T47D (cell line): ENCODE measurements around the gene MCEMP1.

Source experiments
- DNase-seq, 2 experiments: peaks; one replicate each; pipeline versions ENCODE4 v3.0.0 to v3.0.0-alpha.2; 2011 to 2012; ENCODE audit warnings: low read depth in 1 of 2, low spot score in 1 of 2
- JUND ChIP-seq: IDR thresholded peaks from 2 replicates; pipeline ENCODE4 v1.6.1; 2012; ENCODE audit warnings: low read depth
- in situ Hi-C: cut with HindIII; loops from 2 replicates; pipeline ENCODE4 v1.10.0; 2016; ENCODE audit warnings: low sequenced_read_pairs, low pct_unique_long_range_greater_than_20kb

Gene MCEMP1

GRCh38 chr19:7645656-7646425 lies 31.0 kb upstream of the MCEMP1 start:
- in situ Hi-C loops: no loop called here
- no peak for DNase-seq
- no peak for TF ChIP-seq JUND

- DNase-seq: no peak
- in situ Hi-C loops: no loop called here
- no peak for TF ChIP-seq JUND
Observed at GRCh38 chr19:7646426-7646700, 30.5 kb upstream of the MCEMP1 start.

- DNase-seq: no peak
- in situ Hi-C loops: no loop called here
- TF ChIP-seq JUND: no peak
Observed at GRCh38 chr19:7647156-7647555, 29.7 kb upstream of the MCEMP1 start.

GRCh38 chr19:7648265-7649014 lies 28.4 kb upstream of the MCEMP1 start:
- no peak for TF ChIP-seq JUND
- no peak for DNase-seq
- in situ Hi-C loops: no loop called here

- TF ChIP-seq JUND: no peak
- no peak for DNase-seq
- in situ Hi-C loops: no loop called here
Observed at GRCh38 chr19:7650148-7650547, 26.7 kb upstream of the MCEMP1 start.

- no peak for TF ChIP-seq JUND
- in situ Hi-C loops: no loop called here
- DNase-seq: peak; percentile 44 to 93
Observed at GRCh38 chr19:7652061-7652641, 24.7 kb upstream of the MCEMP1 start.

- DNase-seq: no peak
- in situ Hi-C loops: no loop called here
- no peak for TF ChIP-seq JUND
Observed at GRCh38 chr19:7654401-7654800, 22.5 kb upstream of the MCEMP1 start.

GRCh38 chr19:7655581-7655980 lies 21.3 kb upstream of the MCEMP1 start:
- in situ Hi-C loops: no loop called here
- TF ChIP-seq JUND: no peak
- DNase-seq: no peak

GRCh38 chr19:7657131-7657751 lies 19.6 kb upstream of the MCEMP1 start:
- no peak for DNase-seq
- TF ChIP-seq JUND: no peak
- in situ Hi-C loops: no loop called here

GRCh38 chr19:7658219-7658686 lies 18.6 kb upstream of the MCEMP1 start:
- no peak for TF ChIP-seq JUND
- in situ Hi-C loops: no loop called here

GRCh38 chr19:7661744-7662538 lies 14.9 kb upstream of the MCEMP1 start:
- TF ChIP-seq JUND: no peak
- in situ Hi-C loops: no loop called here
- DNase-seq: no peak

More at GRCh38 chr19:7658219-7658686, 18.6 kb upstream of the MCEMP1 start:
- no peak for DNase-seq

GRCh38 chr19:7662657-7663056 lies 14.2 kb upstream of the MCEMP1 start:
- DNase-seq: no peak
- no peak for TF ChIP-seq JUND
- in situ Hi-C loops: no loop called here

GRCh38 chr19:7663706-7664105 lies 13.2 kb upstream of the MCEMP1 start:
- no peak for DNase-seq
- TF ChIP-seq JUND: no peak
- in situ Hi-C loops: no loop called here
